K562 (cell line): ENCODE data around the gene APOC4. TPM values are rescaled to one million over a fixed set of nuclear protein-coding genes. Genes with fewer than 3 reads are reported as not detected.
A peak's percentile ranks its signal among the peaks of the same experiment; 100 is the strongest.

Experiments used
- ATF3 ChIP-seq, 2 experiments: fragments of 450-650 bp in 1 of 2; sonication (generic) in 1 of 2; formaldehyde crosslinking in 1 of 2; IDR thresholded peaks in 1 of 2; conservative IDR thresholded peaks in 1 of 2; 2 replicates each; pipeline versions ENCODE4 v1.6.1 to v1.8.1; 2016 to 2023; ENCODE audit warnings: mild to moderate bottlenecking in 2 of 2, moderate library complexity in 2 of 2, inconsistent platforms in 1 of 2, missing genetic modification reagents in 1 of 2
- MEIS2 ChIP-seq: fragments of 450-650 bp; IDR thresholded peaks from 2 replicates; pipeline ENCODE4 v1.6.1; 2014; ENCODE audit warnings: mild to moderate bottlenecking; ENCODE audit not compliant: partially characterized antibody
- SIRT6 ChIP-seq: IDR thresholded peaks from one replicate; pipeline ENCODE4 v1.6.1; 2012; ENCODE audit warnings: low read depth, mild to moderate bottlenecking, control low read depth, inconsistent platforms, low read length, moderate library complexity
- SRSF7 ChIP-seq: fragments of 200-400 bp; formaldehyde crosslinking; optimal IDR thresholded peaks from 2 replicates; pipeline ENCODE3; 2017; ENCODE audit warnings: mild to moderate bottlenecking, low read depth, low read length
- YY1 ChIP-seq, 3 experiments: IDR thresholded peaks; 2 replicates each; pipeline ENCODE4 v1.6.1; 2011; ENCODE audit warnings: low read length in 2 of 3, mild to moderate bottlenecking in 2 of 3, moderate library complexity in 2 of 3, borderline replicate concordance in 1 of 3, control low read depth in 1 of 3, low read depth in 1 of 3; ENCODE audit not compliant: insufficient read depth in 3 of 3, insufficient replicate concordance in 2 of 3, control insufficient read depth in 1 of 3, insufficient read length in 1 of 3; ENCODE audit errors: extremely low read depth in 1 of 3
- ZNF23 ChIP-seq: fragments of 250-450 bp; sonication (Bioruptor Pico); IDR thresholded peaks from 2 replicates; pipeline ENCODE4 v1.4.0; 2020; ENCODE audit warnings: mild to moderate bottlenecking
- ZNF609 ChIP-seq: sonication (generic); formaldehyde crosslinking; IDR thresholded peaks from 2 replicates; pipeline ENCODE4 v1.8.1; 2023; ENCODE audit warnings: missing genetic modification reagents, mild to moderate bottlenecking, borderline replicate concordance
- polyA plus RNA-seq, 8 experiments: library from polyadenylated mRNA; depleted of rRNA in 4 of 8; stranded (reverse) in 5 of 8; unstranded in 3 of 8; fragments of >200 nt; fragmentation: Nextera tagmentation in 2 of 8; fragmentation: Illumina TruSeq in 1 of 8; extraction: Ambion mirVana in 2 of 8; extraction: Trizol in 1 of 8; gene quantifications; 2 replicates each; pipeline versions ENCODE4 v1.2.1 to v1.2.3, GENCODE V29; 2011 to 2014; ENCODE audit warnings: inconsistent platforms in 1 of 8, missing spikeins in 1 of 8
- total RNA-seq, 7 experiments: library from RNA; depleted of rRNA in 6 of 7; stranded (reverse); fragments of >200 nt in 6 of 7; fragmentation: Illumina TruSeq in 2 of 7; extraction: Trizol in 2 of 7; gene quantifications; 2 replicates each; pipeline versions ENCODE4 v1.2.1 to v1.2.3, GENCODE V29; 2011 to 2021; ENCODE audit warnings: low replicate concordance in 1 of 7
- TF ChIP-seq, protein P1 (sequence below): conservative IDR thresholded peaks from 2 replicates; pipeline ENCODE4 v1.6.1; 2011; ENCODE audit warnings: low read depth, mild to moderate bottlenecking, low read length; ENCODE audit not compliant: control insufficient read depth
- TF ChIP-seq, protein P2 (sequence below): fragments of 200-800 bp; sonication (Bioruptor generic); IDR thresholded peaks from 2 replicates; pipeline ENCODE4 v1.6.1; 2016; ENCODE audit warnings: missing genetic modification characterization, missing compliant biosample characterization

APOC4 gene
- total and polyA plus RNA-seq, 9 of the 15 experiments (the other 6 are each of a cell fraction or from before 2014, with no cell fraction given) = 0.46 TPM; not detected in 8

- TF ChIP-seq ZNF609 (0 out of 2 replicates have a peak, but pooled peaks have one; percentile 63), ZNF23 (no peak), SRSF7 (no peak), YY1 (IDR thresholded peaks at IDR 0.05; ENCODE audit: borderline replicate concordance in 1 of 3, control insufficient read depth in 1 of 3, extremely low read depth in 1 of 3, insufficient read depth in 3 of 3, insufficient read length in 1 of 3, insufficient replicate concordance in 2 of 3, low read depth in 1 of 3, low read length in 2 of 3) (peak; percentile 57 to 94 (median 91)), ATF3 (IDR thresholded peaks at IDR 0.05) (0 out of 2 replicates have a peak, but pooled peaks have one; percentile 15), ATF3 (CRISPR knock-in tag; conservative IDR thresholded peaks at IDR 0.05) (no peak; the same call in 1 of the 2 replicates), MEIS2 (no peak), SIRT6 (no peak)
- TF ChIP-seq, protein P1, sequence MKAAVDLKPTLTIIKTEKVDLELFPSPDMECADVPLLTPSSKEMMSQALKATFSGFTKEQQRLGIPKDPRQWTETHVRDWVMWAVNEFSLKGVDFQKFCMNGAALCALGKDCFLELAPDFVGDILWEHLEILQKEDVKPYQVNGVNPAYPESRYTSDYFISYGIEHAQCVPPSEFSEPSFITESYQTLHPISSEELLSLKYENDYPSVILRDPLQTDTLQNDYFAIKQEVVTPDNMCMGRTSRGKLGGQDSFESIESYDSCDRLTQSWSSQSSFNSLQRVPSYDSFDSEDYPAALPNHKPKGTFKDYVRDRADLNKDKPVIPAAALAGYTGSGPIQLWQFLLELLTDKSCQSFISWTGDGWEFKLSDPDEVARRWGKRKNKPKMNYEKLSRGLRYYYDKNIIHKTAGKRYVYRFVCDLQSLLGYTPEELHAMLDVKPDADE = peak; percentile 50; the same call in 1 of the 2 replicates
- TF ChIP-seq, protein P2, sequence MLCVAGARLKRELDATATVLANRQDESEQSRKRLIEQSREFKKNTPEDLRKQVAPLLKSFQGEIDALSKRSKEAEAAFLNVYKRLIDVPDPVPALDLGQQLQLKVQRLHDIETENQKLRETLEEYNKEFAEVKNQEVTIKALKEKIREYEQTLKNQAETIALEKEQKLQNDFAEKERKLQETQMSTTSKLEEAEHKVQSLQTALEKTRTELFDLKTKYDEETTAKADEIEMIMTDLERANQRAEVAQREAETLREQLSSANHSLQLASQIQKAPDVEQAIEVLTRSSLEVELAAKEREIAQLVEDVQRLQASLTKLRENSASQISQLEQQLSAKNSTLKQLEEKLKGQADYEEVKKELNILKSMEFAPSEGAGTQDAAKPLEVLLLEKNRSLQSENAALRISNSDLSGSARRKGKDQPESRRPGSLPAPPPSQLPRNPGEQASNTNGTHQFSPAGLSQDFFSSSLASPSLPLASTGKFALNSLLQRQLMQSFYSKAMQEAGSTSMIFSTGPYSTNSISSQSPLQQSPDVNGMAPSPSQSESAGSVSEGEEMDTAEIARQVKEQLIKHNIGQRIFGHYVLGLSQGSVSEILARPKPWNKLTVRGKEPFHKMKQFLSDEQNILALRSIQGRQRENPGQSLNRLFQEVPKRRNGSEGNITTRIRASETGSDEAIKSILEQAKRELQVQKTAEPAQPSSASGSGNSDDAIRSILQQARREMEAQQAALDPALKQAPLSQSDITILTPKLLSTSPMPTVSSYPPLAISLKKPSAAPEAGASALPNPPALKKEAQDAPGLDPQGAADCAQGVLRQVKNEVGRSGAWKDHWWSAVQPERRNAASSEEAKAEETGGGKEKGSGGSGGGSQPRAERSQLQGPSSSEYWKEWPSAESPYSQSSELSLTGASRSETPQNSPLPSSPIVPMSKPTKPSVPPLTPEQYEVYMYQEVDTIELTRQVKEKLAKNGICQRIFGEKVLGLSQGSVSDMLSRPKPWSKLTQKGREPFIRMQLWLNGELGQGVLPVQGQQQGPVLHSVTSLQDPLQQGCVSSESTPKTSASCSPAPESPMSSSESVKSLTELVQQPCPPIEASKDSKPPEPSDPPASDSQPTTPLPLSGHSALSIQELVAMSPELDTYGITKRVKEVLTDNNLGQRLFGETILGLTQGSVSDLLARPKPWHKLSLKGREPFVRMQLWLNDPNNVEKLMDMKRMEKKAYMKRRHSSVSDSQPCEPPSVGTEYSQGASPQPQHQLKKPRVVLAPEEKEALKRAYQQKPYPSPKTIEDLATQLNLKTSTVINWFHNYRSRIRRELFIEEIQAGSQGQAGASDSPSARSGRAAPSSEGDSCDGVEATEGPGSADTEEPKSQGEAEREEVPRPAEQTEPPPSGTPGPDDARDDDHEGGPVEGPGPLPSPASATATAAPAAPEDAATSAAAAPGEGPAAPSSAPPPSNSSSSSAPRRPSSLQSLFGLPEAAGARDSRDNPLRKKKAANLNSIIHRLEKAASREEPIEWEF (CRISPR knock-in tag) = no peak
Observed at GRCh38 chr19:44954649-44955504, 12.8 kb downstream of the APOC4 start, which contains the start of gene CLPTM1 (continued).
